Measurements from ENCODE around the gene SPECC1. TPM values are rescaled to one million over a fixed set of nuclear protein-coding genes. Genes with fewer than 3 reads are reported as not detected.
"Not testable (repeated sequence)": the region's sequence is repeated elsewhere in the genome, so short reads cannot be mapped to it uniquely, and the experiment has no call there.

The SPECC1 gene
- total and polyA plus RNA-seq, 9 of the 15 experiments (the other 6 are each of a cell fraction or from before 2014, with no cell fraction given) = 2.4 to 19.6 (median 14.7) TPM

DNA sequence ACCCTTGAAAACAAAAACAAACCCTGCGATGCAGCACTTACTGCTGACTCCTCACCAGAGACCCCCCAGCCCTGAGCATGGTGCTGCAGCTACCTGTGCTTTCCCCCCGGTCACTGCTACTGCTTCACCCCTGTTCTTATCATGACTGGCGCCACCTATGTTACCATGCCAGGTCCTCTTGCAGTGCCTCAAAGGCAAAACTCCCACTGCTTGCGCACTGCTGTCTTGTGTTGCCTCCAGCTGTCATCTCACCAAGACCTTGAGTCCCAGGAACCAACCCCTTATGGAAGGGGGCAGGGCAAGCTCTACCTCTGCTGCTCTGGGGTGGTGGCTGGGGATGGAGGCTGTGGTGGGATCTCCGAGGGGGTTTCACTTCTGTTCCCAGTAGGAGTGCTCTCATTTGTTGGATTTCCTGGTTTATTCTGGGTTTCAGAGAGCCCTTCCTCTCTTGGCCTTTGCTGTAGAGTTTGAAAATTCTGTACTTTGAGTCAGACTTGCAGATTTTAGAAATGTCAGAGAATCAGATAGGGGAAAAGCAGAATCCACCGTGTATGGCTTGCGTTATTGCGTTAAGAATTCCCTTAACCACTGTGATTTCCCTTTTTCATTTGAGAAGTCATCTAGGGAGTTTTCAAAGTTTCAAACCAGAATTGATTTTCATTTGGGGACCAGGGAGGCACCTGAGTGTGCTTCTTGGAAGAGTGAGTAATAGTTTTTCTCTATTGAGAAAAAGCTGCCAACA, 96.6 kb downstream of the SPECC1 start:
- ATAC-seq = no peak
- FAIRE-seq = no peak
- no peak for TF ChIP-seq SMC3 (conservative IDR thresholded peaks at IDR 0.05; ENCODE audit: insufficient read depth, low read depth, low read length)
- TF ChIP-seq, protein P1, sequence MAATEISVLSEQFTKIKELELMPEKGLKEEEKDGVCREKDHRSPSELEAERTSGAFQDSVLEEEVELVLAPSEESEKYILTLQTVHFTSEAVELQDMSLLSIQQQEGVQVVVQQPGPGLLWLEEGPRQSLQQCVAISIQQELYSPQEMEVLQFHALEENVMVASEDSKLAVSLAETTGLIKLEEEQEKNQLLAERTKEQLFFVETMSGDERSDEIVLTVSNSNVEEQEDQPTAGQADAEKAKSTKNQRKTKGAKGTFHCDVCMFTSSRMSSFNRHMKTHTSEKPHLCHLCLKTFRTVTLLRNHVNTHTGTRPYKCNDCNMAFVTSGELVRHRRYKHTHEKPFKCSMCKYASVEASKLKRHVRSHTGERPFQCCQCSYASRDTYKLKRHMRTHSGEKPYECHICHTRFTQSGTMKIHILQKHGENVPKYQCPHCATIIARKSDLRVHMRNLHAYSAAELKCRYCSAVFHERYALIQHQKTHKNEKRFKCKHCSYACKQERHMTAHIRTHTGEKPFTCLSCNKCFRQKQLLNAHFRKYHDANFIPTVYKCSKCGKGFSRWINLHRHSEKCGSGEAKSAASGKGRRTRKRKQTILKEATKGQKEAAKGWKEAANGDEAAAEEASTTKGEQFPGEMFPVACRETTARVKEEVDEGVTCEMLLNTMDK (IDR thresholded peaks at IDR 0.05; ENCODE audit: borderline replicate concordance, insufficient read depth, low read depth, low read length, poor library complexity, severe bottlenecking) = no peak
- no peak for TF ChIP-seq CBX8 (IDR thresholded peaks at IDR 0.05; ENCODE audit: borderline replicate concordance, extremely low read depth, low read depth, low read length, poor library complexity, severe bottlenecking)
- Histone ChIP-seq H3K79me2 (ENCODE audit: control insufficient read depth, insufficient read depth, low read length) (no peaks in the 10 kb centered on the region), H3K4me3 (no peak overlapping the region), H3K9ac (ENCODE audit: insufficient read depth in 1 of 2, low read depth in 2 of 2, low read length in 2 of 2) (no peak overlapping the region), H3K36me3 (ENCODE audit: control insufficient read depth, insufficient read depth, low read length) (no peaks in the 10 kb centered on the region), H2AFZ (ENCODE audit: low read depth, low read length) (no peak overlapping the region), H3K4me1 (replicated peaks in 1 of 2; ENCODE audit: control insufficient read depth in 2 of 2, insufficient read depth in 2 of 2, low read length in 2 of 2) (no peaks in the 10 kb centered on the region), H3K27ac (ENCODE audit: extremely low read depth, low read depth, low read length) (no peak overlapping the region), H4K20me1 (replicated peaks; ENCODE audit: control insufficient read depth, insufficient read depth, low read length) (no peaks in the 10 kb centered on the region), H3K4me2 (ENCODE audit: insufficient read depth, low read length) (no peak overlapping the region), H3K9me3 (replicated peaks; ENCODE audit: control insufficient read depth, insufficient read depth, low read depth, low read length) (no peaks in the 10 kb centered on the region), H3K27me3 (ENCODE audit: control insufficient read depth in 2 of 2, insufficient read depth in 2 of 2, low read length in 2 of 2) (no peaks in the 10 kb centered on the region), H3K9me1 (ENCODE audit: control insufficient read depth, insufficient read depth, low read length) (no peaks in the 10 kb centered on the region)
- 53% methylated on average over 7 of the region's 8 CpGs for WGBS (ENCODE audit: insufficient coverage, low coverage, missing lambda C conversion rate)
- ChIA-PET CTCF (ENCODE audit: low intra/inter-chr PET ratio) (no interaction called here), POLR2A (interaction anchor here (0.8 kb wide), 1 partner anchor 104 kb away, joined by 3 read pairs; no protein-coding TSS in a partner anchor)
- in situ Hi-C loops (cut with MboI) (no loop called here), intact Hi-C loops (cut with micrococcal nuclease) (no loop called here)
- DNase-seq (ENCODE audit: extremely low read depth in 1 of 4, low spot score in 3 of 4) = no peak
- no TSS peak for BruUV-seq (replicated peaks)

DNA sequence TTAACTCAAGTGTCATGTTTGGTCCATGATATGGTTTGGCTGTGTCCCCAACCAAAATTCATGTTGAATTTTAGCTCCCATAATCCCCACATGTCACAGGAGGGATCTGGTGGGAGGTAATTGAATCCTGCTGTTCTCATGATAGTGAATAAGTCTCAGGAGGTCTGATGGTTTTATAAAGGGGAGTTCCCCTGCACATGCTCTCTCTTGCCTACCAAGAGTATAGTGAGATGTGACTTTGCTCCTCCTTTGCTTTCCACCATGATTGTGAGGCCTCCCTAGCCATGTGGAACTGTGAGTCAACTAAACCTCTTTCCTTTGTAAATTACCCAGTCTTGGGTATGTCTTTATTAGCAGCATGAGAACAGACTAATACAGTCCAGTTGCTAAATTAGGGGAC, 97.3 kb downstream of the SPECC1 start:
- CTCF ChIA-PET (ENCODE audit: low intra/inter-chr PET ratio); H3K9me3 ChIP-seq (replicated peaks; ENCODE audit: control insufficient read depth, insufficient read depth, low read depth, low read length); FAIRE-seq: not testable (repeated sequence)

More for the DNA sequence above, 97.3 kb downstream of the SPECC1 start:
- H3K9me1 ChIP-seq (ENCODE audit: control insufficient read depth, insufficient read depth, low read length); H3K79me2 ChIP-seq (ENCODE audit: control insufficient read depth, insufficient read depth, low read length); H3K9ac ChIP-seq (ENCODE audit: insufficient read depth in 1 of 2, low read depth in 2 of 2, low read length in 2 of 2); H3K27ac ChIP-seq (ENCODE audit: extremely low read depth, low read depth, low read length); H3K27me3 ChIP-seq (ENCODE audit: control insufficient read depth in 2 of 2, insufficient read depth in 2 of 2, low read length in 2 of 2); H3K4me1 ChIP-seq (replicated peaks in 1 of 2; ENCODE audit: control insufficient read depth in 2 of 2, insufficient read depth in 2 of 2, low read length in 2 of 2); intact Hi-C loops (cut with micrococcal nuclease); H2AFZ ChIP-seq (ENCODE audit: low read depth, low read length); in situ Hi-C loops (cut with MboI); H3K4me3 ChIP-seq; ATAC-seq; H3K36me3 ChIP-seq (ENCODE audit: control insufficient read depth, insufficient read depth, low read length); H4K20me1 ChIP-seq (replicated peaks; ENCODE audit: control insufficient read depth, insufficient read depth, low read length); H3K4me2 ChIP-seq (ENCODE audit: insufficient read depth, low read length); DNase-seq (ENCODE audit: extremely low read depth in 1 of 4, low spot score in 3 of 4); BruUV-seq (replicated peaks): not testable (repeated sequence)
- POLR2A ChIA-PET = interaction anchor here (0.8 kb wide), 1 partner anchor 104 kb away, joined by 3 read pairs; no protein-coding TSS in a partner anchor
